SH-SY5Y (cell line): ENCODE measurements around the gene MAP2K3.

Experiments used
- GATA2 ChIP-seq: IDR thresholded peaks from 2 replicates; pipeline ENCODE4 v1.6.1; 2011; ENCODE audit warnings: mild to moderate bottlenecking, low read depth, low read length
- GATA3 ChIP-seq: IDR thresholded peaks from 2 replicates; pipeline ENCODE4 v1.6.1; 2011; ENCODE audit warnings: low read depth, mild to moderate bottlenecking, low read length, moderate library complexity

- TF ChIP-seq GATA2 (no peak), GATA3 (no peak)
Measured at GRCh38 chr17:21318439-21318838, 33.9 kb downstream of the MAP2K3 start.
